GM15510 (cell line): ENCODE results near the gene TSNAX.

Source experiments
- POLR2A ChIP-seq: IDR thresholded peaks from 3 replicates; pipeline ENCODE4 v1.6.1; 2011; ENCODE audit warnings: borderline replicate concordance; ENCODE audit not compliant: insufficient read length; ENCODE audit errors: extremely low read depth

TSNAX gene

GRCh38 chr1:231508497-231508896, 20.0 kb upstream of the TSNAX start:
- TF ChIP-seq POLR2A = no peak

- no peak for TF ChIP-seq POLR2A
Measured at GRCh38 chr1:231508941-231509340, 19.5 kb upstream of the TSNAX start.

- no peak for TF ChIP-seq POLR2A
Measured at GRCh38 chr1:231512147-231512698, 16.2 kb upstream of the TSNAX start.

- TF ChIP-seq POLR2A = no peak
Measured at GRCh38 chr1:231515748-231516147, 12.7 kb upstream of the TSNAX start.

DNA sequence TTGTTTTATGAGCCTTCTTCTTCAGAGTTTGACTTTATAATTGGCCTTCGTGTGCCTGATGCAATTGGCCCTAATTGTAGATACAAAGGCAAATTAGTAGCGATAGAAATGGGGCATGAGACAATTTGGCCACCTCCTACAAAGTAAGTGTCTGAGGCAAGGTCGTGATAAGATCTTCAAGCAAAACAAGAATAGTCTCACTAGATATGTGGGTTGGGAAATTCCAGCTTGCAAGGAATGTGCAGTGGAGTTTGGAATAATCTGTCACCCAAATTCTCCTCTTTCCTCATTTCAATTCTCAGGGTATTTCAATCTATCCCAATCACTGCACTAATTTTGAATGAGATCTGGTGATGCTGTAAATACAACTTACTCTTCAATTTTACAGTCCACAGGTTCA, 11.4 kb upstream of the TSNAX start:
- TF ChIP-seq POLR2A = no peak

DNA sequence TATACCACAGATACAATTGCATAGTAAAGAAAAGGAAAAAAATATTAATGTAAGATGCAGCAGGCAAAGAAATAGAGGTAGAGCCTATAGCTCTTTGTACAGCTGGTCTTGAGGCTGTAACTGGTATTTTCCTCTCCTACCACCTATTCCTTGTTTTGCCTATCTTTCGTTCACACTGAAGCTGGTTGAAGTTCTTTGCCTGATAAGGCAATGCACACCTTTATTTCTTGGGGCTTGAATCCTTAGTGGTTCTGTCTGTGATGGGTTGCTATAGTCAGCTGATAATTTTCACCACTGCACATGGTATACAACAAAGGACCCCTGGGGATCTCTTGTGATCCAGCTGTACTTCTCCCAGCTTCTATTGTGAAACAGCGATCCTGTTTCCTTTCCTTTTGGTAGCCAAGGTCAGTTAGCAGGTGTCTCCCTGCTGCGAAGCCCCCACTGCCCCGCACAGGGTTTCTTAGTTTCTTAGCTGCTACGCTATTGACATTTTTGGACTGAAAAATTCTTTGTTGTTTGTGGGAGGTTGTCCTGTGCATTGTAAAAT, 9.9 kb upstream of the TSNAX start:
- TF ChIP-seq POLR2A = no peak

GRCh38 chr1:231519166-231519565, 9.3 kb upstream of the TSNAX start:
- no peak for TF ChIP-seq POLR2A

- TF ChIP-seq POLR2A = no peak
Measured at GRCh38 chr1:231522038-231522437, 6.4 kb upstream of the TSNAX start.

DNA sequence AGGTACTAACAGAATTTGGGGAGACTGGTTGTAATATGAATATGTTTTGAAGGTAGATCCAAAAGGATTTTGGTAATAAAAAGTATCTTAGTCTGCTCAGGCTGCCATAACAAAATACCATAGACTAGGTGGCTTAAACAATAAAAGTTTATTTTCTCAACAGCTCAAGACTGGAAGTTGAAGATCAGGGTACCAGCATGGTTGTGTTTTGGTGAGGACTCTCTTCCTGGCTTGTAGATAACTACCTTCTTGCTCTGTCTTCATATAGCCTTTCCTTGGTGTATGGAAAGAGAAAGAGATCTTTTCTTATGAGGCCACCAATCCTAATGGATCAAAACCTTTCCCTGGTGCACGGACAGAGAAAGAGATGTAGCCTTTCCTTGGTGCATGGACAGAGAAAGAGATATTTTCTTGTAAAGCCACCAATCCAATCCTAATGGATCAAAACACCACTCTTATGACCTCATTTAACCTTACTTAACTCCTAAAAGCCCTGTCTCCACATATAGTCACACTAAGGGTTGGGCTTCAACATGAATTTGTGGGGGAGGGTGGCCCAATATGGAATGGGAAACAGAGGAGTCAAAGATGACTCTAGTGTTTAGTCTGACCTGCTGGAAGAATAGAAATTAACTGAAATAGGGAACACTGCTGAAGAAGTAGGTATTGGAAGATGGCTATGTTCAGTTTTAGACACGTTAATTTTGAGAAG, 5.4 kb upstream of the TSNAX start:
- TF ChIP-seq POLR2A = no peak

DNA sequence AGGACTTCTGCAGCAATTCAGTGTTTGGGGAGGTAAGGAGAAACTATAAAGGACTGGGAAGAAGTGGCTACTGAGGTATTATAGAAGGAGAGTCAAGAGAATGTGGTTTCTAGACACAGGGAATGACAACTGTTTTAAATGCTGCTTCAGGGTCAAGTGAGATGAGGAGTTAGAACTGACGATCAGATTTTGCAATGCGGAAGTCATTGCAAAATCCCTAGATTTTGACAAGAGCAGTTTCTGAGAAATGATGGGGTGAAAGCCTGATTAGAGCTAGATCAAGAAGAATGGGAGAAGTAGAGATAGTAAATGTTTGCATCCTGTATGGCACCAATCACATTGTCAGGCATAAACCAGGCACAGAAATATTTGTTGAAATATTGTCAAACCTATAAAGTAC, 4.7 kb upstream of the TSNAX start:
- TF ChIP-seq POLR2A = no peak

DNA sequence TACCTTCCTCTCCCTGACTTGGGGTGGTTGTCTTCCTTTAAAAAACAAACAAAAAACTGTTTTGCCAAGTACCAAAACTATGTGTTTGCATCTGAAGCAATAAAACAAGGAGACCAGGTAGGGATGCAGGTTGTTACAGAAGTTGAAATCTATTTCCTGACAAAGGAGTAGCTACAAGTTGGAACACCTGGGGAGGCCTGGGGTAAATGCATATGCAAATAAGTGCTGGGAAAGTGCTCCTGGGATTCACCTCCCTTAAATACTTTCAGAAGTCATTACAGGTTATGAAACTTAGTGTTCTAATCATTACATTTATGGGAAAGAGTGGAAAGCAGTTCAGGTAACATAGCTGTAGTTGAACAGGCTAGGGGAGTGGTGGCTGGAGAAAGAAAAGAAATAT, 1.9 kb upstream of the TSNAX start:
- TF ChIP-seq POLR2A = no peak

GRCh38 chr1:231527586-231528171, 790 bp upstream of the TSNAX start:
- TF ChIP-seq POLR2A = no peak

DNA sequence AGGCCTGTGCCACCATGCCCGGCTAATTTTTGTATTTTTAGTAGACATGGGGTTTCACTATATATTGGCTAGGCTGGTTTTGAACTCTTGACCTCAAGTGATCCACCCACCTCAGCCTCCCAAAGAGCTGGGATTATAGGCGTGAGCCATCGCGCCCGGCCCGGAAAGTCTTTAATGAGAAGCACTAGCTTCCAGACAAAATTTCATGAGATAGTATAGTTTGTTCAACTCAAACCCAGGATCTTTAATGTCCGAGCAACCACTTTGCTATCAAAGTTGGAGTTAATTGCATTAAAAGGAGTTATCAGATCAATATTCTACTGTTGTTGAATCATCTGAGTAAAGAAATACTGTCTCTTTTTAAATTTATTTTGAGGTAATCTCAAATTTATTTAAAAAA, 4.8 kb downstream of the TSNAX start:
- TF ChIP-seq POLR2A = no peak

DNA sequence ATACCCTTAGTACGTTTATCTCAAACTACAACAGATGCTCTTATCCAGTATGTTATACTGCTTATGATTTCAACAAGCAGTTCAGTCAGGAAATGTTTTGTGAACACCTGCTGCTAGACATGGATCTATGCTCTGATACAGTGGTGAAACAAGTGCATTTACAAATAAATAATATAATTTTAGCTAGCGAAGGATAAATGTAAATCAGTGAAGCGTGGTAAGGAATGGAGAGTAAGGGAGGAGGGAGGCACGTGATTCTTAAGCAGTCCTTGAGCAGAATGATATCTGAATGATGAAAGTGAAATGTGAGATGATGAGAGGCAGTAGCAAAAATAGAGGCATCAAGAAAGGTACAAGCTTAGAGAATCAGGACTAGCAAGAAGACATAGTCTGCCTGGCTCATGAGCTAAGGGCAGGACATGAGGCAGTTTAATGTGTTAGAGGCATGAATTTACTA, 6.3 kb downstream of the TSNAX start:
- no peak for TF ChIP-seq POLR2A

GRCh38 chr1:231536099-231536498, 7.6 kb downstream of the TSNAX start:
- TF ChIP-seq POLR2A = no peak

DNA sequence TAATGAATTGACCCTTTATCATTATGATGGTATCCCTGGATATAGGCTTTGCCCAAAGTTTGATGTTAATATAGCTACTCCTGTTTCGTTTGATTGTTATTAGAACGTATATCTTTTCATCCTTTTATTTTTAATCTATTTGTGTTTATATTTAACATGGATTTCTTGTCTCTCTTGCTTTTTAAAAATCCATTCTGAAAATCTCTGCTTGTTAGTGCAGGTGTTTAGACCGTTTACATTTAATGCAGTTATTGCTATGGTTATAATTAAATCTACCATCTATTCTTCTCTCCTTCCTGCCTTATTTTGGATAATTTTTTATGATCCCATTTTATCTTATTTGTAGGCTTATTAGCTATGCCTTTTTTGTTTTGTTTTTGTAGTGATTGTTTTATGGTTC, 12.4 kb downstream of the TSNAX start:
- TF ChIP-seq POLR2A = no peak
